Keratinocyte (primary cell): ENCODE measurements around the gene SELENBP1. TPM values are rescaled to one million over a fixed set of nuclear protein-coding genes. Genes with fewer than 3 reads are reported as not detected.

Experiments
- DNase-seq: peaks from one replicate; pipeline ENCODE4 v3.0.0-alpha.2; 2011; ENCODE audit warnings: low read depth, missing footprints, low spot score
- FAIRE-seq: peaks from 2 replicates; lab custom pipeline; 2011; peaks lifted over from hg19 to GRCh38; lab: Jason Lieb, UNC
- H2AFZ ChIP-seq: 2 replicates; pipeline ENCODE4 v1.6.0; 2012; ENCODE audit warnings: low read length, control low read depth, inconsistent platforms; ENCODE audit not compliant: control insufficient read depth
- H3K27ac ChIP-seq: 2 replicates; pipeline ENCODE4 v1.5.1; 2011; ENCODE audit warnings: low read length; ENCODE audit not compliant: control insufficient read depth, insufficient read depth
- H3K27me3 ChIP-seq: 3 replicates; pipeline ENCODE4 v1.6.0; 2011; ENCODE audit warnings: low read length; ENCODE audit not compliant: control insufficient read depth, insufficient read depth; ENCODE audit errors: extremely low read depth
- H3K36me3 ChIP-seq, 2 experiments: 2 replicates in 1 of 2; 3 replicates in 1 of 2; pipeline ENCODE4 v1.5.1; 2011; ENCODE audit warnings: low read length in 2 of 2, mild to moderate bottlenecking in 1 of 2; ENCODE audit not compliant: control insufficient read depth in 2 of 2, insufficient read depth in 2 of 2; ENCODE audit errors: extremely low read depth in 1 of 2
- H3K4me1 ChIP-seq: 3 replicates; pipeline ENCODE4 v1.5.1; 2011; ENCODE audit warnings: low read length; ENCODE audit not compliant: control insufficient read depth, insufficient read depth; ENCODE audit errors: extremely low read depth
- H3K4me2 ChIP-seq: 3 replicates; pipeline ENCODE4 v1.6.0; 2011; ENCODE audit warnings: low read depth, low read length; ENCODE audit not compliant: control insufficient read depth, insufficient read depth; ENCODE audit errors: extremely low read depth
- H3K4me3 ChIP-seq, 3 experiments: fragments of 200-600 bp in 1 of 3; sonication (generic) in 1 of 3; 2 replicates in 2 of 3; 3 replicates in 1 of 3; pipeline ENCODE4 v1.5.1; 2011 to 2016; ENCODE audit warnings: low read length in 3 of 3, mild to moderate bottlenecking in 3 of 3, control low read depth in 2 of 3, inconsistent platforms in 1 of 3, low read depth in 1 of 3, mixed read lengths in 1 of 3, mixed run types in 1 of 3, moderate library complexity in 1 of 3; ENCODE audit not compliant: control insufficient read depth in 2 of 3, insufficient read depth in 2 of 3; ENCODE audit errors: extremely low read depth in 1 of 3
- H3K79me2 ChIP-seq: 2 replicates; pipeline ENCODE4 v1.6.0; 2012; ENCODE audit warnings: low read length; ENCODE audit not compliant: control insufficient read depth, insufficient read depth
- H3K9ac ChIP-seq: 3 replicates; pipeline ENCODE4 v1.6.0; 2011; ENCODE audit warnings: low read length; ENCODE audit not compliant: control insufficient read depth, insufficient read depth; ENCODE audit errors: extremely low read depth
- H3K9me1 ChIP-seq: 3 replicates; pipeline ENCODE4 v1.6.0; 2011; ENCODE audit warnings: low read length; ENCODE audit not compliant: control insufficient read depth, insufficient read depth; ENCODE audit errors: extremely low read depth
- H3K9me3 ChIP-seq: 2 replicates; pipeline ENCODE4 v1.5.1; 2012; ENCODE audit warnings: low read depth, low read length; ENCODE audit not compliant: control insufficient read depth
- H4K20me1 ChIP-seq: 3 replicates; pipeline ENCODE4 v1.6.0; 2011; ENCODE audit warnings: low read length; ENCODE audit not compliant: control insufficient read depth, insufficient read depth; ENCODE audit errors: extremely low read depth
- EZH2 ChIP-seq: IDR thresholded peaks from one replicate; pipeline ENCODE4 v1.6.1; 2012; ENCODE audit warnings: inconsistent platforms, mild to moderate bottlenecking, low read length, moderate library complexity
- dilution Hi-C: fragments of 300-500 bp; cut with MboI; formaldehyde crosslinking; loops from one replicate; pipeline ENCODE4 v1.7.0; 2020; ENCODE audit warnings: low sequenced_read_pairs; ENCODE audit not compliant: extremely low pct_ligation_motif_present
- polyA plus RNA-seq, 5 experiments: library from polyadenylated mRNA; depleted of rRNA in 3 of 5; stranded (reverse) in 3 of 5; stranded (forward) in 1 of 5; unstranded in 1 of 5; fragments of >200 nt; gene quantifications; 1 replicate in 1 of 5; 2 replicates in 3 of 5; 3 replicates in 1 of 5; pipeline versions ENCODE4 v1.2.1 to v1.2.3, GENCODE V29; 2011 to 2012; ENCODE audit warnings: missing spikeins in 2 of 5, low read depth in 1 of 5, low replicate concordance in 1 of 5
- TF ChIP-seq, protein P1 (sequence below), 3 experiments: IDR thresholded peaks in 1 of 3; conservative IDR thresholded peaks in 1 of 3; optimal IDR thresholded peaks in 1 of 3; 2 replicates in 2 of 3; 3 replicates in 1 of 3; pipeline versions ENCODE3 to v1.5.1; 2011; ENCODE audit warnings: low read length in 3 of 3, mild to moderate bottlenecking in 3 of 3, moderate library complexity in 2 of 3, control low read depth in 1 of 3, inconsistent platforms in 1 of 3; ENCODE audit not compliant: insufficient read depth in 2 of 3; ENCODE audit errors: extremely low read depth in 1 of 3

SELENBP1 gene
- polyA plus RNA-seq, 1 donor (not counting 4 experiments of a cell fraction or from before 2014, with no cell fraction given) = 3.0 TPM

DNA sequence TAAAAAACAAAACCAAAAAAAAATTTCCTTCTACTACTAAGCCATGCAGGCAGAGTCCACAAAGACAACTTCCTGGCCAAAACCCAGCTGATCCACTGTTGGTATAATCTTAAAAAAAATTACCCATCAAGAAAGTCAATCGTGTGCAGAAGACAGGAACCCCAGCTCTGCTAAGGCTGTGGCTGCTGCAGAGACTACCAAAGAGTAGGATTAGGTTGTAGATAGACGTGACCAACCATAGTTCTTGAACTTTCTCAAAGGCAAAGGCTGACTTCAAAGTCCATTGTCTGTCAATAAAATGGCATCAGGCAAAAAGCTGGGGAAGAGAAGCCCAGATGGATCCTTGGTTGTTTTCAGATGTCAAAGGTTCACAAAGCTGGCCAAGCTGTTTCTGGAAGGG, 30.3 kb upstream of the SELENBP1 start:
- peaks cover 34 to 45% of the 10 kb centered on the region in 2 experiments for H3K36me3 ChIP-seq
- H3K4me3 ChIP-seq = no peak overlapping the region
- FAIRE-seq (no peak), DNase-seq (no peak)
- H3K4me2 ChIP-seq = no peak overlapping the region
- peaks cover 22% of the 10 kb centered on the region for H3K79me2 ChIP-seq
- no peak for TF ChIP-seq EZH2
- TF ChIP-seq, protein P1, sequence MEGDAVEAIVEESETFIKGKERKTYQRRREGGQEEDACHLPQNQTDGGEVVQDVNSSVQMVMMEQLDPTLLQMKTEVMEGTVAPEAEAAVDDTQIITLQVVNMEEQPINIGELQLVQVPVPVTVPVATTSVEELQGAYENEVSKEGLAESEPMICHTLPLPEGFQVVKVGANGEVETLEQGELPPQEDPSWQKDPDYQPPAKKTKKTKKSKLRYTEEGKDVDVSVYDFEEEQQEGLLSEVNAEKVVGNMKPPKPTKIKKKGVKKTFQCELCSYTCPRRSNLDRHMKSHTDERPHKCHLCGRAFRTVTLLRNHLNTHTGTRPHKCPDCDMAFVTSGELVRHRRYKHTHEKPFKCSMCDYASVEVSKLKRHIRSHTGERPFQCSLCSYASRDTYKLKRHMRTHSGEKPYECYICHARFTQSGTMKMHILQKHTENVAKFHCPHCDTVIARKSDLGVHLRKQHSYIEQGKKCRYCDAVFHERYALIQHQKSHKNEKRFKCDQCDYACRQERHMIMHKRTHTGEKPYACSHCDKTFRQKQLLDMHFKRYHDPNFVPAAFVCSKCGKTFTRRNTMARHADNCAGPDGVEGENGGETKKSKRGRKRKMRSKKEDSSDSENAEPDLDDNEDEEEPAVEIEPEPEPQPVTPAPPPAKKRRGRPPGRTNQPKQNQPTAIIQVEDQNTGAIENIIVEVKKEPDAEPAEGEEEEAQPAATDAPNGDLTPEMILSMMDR (optimal IDR thresholded peaks at IDR 0.05 in 1 of 3, IDR thresholded peaks at IDR 0.05 in 1 of 3, conservative IDR thresholded peaks at IDR 0.05 in 1 of 3; ENCODE audit: extremely low read depth in 1 of 3, insufficient read depth in 2 of 3, low read length in 3 of 3) = no peak
- H3K27ac ChIP-seq = no peak overlapping the region
- H3K27me3 ChIP-seq = no peaks in the 10 kb centered on the region
- H3K9me1 ChIP-seq = no peaks in the 10 kb centered on the region
- H4K20me1 ChIP-seq = no peaks in the 10 kb centered on the region
- H2AFZ ChIP-seq = no peak overlapping the region
- H3K4me1 ChIP-seq = peaks cover 12% of the 10 kb centered on the region
- dilution Hi-C loops = no loop called here
- no peaks in the 10 kb centered on the region for H3K9me3 ChIP-seq
- H3K9ac ChIP-seq = no peak overlapping the region

DNA sequence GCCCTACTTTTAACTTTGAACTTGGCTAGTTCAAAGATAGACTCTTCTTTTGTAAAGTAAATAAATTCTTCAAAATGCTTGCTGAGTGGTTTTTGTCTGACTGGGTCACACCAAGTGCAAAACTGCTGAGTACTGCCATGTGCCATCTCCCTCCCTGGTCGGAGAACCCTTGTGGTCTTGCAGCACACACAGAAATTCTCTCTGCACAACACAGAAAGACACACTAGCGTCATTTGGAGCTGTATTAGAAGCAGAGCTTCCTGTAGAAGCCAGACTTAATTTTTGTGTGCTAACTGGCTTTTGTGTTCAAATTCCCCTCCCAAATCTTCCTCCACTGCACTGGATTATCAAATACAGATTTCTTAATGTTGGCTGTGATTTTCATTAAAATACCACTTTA, 29.4 kb upstream of the SELENBP1 start:
- Histone ChIP-seq H3K9me3 (no peaks in the 10 kb centered on the region), H3K4me2 (no peak overlapping the region), H3K27ac (no peak overlapping the region), H3K79me2 (peaks cover 22% of the 10 kb centered on the region), H3K27me3 (no peaks in the 10 kb centered on the region), H3K9me1 (no peaks in the 10 kb centered on the region), H3K9ac (no peak overlapping the region), H2AFZ (no peak overlapping the region), H3K36me3 (peaks cover 29 to 38% of the 10 kb centered on the region in 2 experiments), H4K20me1 (no peaks in the 10 kb centered on the region), H3K4me3 (no peak overlapping the region), H3K4me1 (peaks cover 12% of the 10 kb centered on the region)
- dilution Hi-C loops = no loop called here
- TF ChIP-seq EZH2 = no peak
- TF ChIP-seq, protein P1 (optimal IDR thresholded peaks at IDR 0.05 in 1 of 3, IDR thresholded peaks at IDR 0.05 in 1 of 3, conservative IDR thresholded peaks at IDR 0.05 in 1 of 3; ENCODE audit: extremely low read depth in 1 of 3, insufficient read depth in 2 of 3, low read length in 3 of 3) = no peak
- DNase-seq (no peak), FAIRE-seq (no peak)
